GM21619 (cell line): ENCODE measurements around the gene ACO1.

Experiments
- ATAC-seq: cut with Tn5 transposase; IDR thresholded peaks from one replicate; pipeline ENCODE4 v1.9.1; 2021; ENCODE audit not compliant: unreplicated experiment

Gene ACO1

DNA sequence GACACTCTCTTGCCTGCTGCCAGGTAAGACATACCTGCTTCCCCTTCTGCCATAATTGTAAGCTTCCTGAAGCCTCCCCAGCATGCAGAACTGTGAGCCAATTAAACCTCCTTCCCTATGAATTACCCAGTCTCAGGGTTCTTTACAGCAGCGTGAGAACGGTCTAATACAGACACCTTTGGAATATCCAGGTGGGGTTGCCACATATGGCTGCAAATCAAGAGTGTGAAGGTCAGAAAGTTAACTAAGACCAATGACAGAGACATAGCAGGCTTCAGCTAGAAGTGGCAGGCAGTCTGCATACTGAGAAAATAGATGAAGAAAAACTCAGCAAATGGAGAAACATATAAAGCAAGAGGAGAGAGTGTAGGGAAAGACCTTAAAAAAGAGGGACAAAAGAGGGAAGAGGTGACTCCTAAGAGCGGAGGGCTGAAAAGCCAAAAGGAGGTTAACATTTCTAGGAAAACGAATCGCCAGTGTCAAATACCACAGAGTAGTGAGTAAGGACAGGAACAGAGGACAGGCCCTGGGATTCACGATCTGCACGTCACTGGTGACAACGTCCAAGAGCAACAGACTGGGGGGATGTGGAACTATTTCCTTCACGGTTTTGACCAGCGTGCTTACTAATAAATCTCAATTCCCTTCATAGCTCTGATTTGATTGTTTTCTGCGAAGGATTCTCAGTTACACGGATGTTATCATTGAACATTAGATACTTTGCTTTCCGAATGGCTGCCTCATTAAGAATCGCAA is 1.7 kb upstream of the ACO1 start:
- ATAC-seq: no peak

DNA sequence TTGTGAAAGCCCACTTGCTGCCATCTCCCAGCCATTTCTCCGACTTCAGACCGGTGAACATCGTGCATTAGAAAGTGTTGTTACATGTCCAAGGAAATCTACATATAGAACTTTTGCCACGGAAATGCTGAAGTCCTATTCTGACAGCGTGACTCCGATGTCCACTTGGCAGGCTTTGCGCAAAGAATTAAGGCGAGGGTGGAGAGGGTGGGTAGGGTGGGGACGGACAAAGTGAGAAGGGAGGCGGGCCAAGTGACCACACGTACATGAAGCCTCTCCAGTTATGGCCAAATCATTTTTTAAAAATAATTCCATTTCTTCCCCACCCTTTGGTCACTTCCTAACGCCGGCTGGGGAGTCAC is 460 bp upstream of the ACO1 start:
- ATAC-seq: no peak

DNA sequence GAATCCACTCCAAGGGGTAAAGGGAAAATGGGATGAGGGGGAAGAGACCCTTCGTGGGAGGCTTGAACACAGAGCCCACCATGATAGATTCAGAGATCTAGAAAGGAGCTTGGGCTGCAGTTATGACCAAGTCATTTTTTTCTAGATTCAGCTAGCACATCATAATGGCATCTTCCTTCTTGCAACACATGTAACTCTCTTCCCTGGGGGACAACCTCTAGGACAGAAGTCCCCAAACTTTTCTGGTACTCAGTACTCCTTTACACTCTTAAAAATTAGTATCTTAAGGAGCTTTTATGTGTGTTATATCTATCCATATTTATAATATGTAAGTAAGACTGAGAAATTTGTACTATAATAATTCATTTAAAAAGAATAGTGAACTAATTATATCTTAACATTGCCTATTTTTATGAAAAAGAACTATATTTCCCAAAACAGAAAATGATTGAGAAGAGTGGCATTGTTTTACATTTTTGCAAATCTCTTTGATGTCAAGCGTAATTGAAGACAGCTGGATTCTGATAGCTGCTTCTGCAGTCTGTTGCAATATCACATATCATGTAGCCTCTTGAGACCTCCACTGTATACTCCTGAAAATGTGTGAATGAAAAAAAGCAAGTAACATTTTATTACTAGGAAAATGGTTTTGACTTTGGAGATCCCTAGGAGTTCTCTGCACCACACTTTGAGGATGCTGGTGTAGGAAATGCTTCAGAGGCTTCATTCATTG is 875 bp downstream of the ACO1 start:
- no peak for ATAC-seq

GRCh38 chr9:32385885-32386283 is 1.4 kb downstream of the ACO1 start:
- ATAC-seq: no peak

DNA sequence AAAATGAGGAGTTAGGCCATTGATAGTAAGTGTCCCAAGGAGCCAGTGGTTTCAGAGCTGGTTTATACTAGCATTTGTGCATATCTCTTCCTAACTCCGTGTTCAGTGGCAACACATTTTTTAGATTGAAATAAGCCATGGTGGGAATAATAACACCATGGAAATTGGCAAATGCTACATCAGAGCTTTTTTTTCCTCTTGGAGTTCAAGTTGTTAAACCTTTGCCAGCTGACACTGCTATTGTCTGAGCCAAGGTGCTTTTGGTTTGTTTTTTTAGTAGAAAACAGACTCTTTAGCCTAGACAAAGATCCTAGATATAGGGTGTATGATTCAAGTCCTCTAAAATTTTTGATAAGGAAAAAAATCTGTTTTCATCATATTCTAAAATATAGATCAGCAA is 2.8 kb downstream of the ACO1 start:
- no peak for ATAC-seq

- no peak for ATAC-seq
Observed at GRCh38 chr9:32389365-32389764, 4.9 kb downstream of the ACO1 start.

DNA sequence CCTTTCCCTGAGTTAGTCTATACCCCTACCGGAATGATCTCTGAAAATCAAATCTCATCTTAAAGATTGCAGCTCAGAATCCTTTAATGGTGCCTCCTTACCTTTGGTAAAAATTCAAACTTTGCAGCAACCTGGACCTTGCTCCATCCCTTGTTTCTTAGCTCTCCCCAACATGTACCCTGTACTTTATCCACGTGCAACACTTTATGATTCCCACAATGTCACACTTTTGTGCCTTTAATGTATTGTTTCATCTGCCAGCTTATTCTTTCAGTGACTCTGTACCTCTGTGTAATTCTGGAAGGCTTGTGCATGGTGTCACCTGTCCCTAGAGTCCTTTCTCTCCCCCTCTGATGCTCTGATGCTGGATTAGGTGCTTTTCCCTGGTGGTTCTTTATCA is 9.5 kb downstream of the ACO1 start:
- ATAC-seq: no peak

GRCh38 chr9:32394381-32395049 is 10.1 kb downstream of the ACO1 start:
- no peak for ATAC-seq

GRCh38 chr9:32395510-32396216 is 11.2 kb downstream of the ACO1 start:
- no peak for ATAC-seq

DNA sequence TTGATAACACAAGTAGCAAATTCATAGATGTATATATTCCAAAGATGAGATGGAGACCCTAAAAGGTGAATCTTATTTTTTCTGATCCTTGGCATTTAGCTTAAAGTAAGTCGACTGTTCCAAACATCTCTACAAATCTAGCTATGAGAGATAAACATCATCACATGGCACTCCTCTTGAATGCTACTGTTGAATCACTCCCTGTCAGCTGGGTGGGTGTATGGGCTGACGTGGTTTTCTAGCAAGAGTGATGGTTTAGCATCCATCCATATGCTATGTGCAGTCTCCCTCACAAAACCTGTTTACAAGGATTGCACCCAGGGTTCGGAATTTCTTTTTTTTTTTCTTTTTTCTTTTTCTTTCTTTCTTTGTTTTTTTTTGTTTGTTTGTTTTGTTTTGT is 13.8 kb downstream of the ACO1 start:
- no peak for ATAC-seq

- no peak for ATAC-seq
Observed at GRCh38 chr9:32399110-32399815, 14.8 kb downstream of the ACO1 start.

- no peak for ATAC-seq
Observed at GRCh38 chr9:32401488-32401887, 17.0 kb downstream of the ACO1 start.

DNA sequence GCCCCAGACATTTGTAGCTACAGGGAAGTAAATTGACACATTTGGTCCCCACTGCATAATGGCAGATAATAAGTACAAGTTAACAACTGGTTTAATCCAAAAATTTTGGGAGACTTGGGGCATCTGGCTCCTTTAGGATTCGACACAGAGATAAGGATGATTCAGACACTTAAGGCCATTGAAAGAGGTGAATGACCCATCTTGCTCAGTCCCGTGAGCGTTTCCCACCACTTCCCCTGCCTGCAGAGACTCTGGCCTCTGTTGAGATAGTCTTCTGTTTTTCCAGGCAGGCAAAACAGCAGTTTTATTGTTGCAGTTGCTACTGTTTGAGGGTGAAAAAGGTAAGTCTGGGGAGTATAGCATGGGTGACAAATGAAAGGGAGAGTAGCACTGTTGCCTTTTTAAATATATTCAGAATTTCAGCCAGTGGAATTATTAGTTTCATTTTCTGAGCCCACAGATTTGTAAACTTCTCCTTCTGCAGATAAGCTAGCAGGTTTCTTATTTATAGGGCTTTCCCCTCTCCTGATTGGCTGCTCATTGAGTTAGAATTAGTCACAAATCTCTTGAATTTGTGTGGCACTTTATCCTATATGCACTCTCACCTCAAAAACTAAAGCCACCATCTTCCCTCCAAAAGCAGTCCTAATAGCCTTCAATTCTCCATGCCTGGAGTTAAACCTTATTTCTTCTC is 19.3 kb downstream of the ACO1 start:
- no peak for ATAC-seq

- ATAC-seq: no peak
Observed at GRCh38 chr9:32404402-32404801, 20.0 kb downstream of the ACO1 start.

DNA sequence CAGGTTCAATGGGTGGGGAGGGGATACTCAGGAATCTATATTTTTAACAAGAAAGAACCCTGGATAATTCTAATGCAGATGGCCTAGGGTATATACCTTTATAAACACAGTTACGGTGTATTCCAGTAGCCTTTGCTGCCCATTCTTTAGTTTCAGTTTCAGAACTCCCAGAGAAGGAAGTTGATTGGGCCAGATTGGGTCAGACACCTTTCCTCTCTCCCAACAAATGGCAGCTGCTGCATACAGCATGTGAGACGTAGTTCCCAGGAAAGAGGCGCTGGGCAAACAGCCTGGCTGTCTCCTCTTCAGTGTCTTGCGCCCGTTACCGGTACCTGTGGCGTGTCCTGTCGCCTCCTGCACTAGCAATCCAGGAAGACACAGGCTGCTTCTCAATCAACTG is 20.4 kb downstream of the ACO1 start:
- no peak for ATAC-seq

DNA sequence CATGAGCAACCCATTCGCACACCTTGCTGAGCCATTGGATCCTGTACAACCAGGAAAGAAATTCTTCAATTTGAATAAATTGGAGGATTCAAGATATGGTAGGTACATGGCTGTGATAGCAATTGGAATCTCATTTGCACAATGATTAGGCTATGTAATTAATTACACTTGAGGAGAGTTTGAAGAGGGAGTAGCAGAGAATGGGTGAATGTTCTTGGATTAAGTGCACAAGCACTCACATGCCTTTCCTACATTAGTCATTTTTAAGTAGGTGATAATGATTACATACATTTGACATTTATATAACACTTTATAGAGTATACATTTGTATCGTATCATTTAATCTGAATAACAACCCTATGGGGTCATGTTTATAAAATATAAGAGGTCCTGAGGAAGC is 21.1 kb downstream of the ACO1 start:
- no peak for ATAC-seq

- no peak for ATAC-seq
Observed at GRCh38 chr9:32406046-32406445, 21.6 kb downstream of the ACO1 start.

- ATAC-seq: no peak
Observed at GRCh38 chr9:32411753-32412152, 27.3 kb downstream of the ACO1 start.

DNA sequence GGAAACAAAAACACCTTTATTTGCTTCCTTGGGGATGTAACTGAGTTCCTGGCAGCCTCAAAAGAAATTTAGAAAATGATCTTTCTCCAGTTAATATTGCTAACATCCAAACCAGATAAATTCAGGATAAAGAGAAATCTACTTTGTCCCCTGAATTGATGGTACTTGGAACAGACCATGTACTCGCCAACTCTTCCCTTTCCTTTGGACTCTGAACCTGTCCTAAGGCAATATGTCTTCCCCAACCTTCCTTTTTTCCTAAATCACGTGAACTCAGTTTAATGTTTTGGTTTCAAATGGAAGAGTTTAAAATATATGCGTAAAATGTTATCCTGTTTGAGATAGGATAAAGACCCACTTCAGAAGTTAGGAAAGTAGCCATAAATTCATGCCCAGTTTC is 28.0 kb downstream of the ACO1 start:
- ATAC-seq: no peak

DNA sequence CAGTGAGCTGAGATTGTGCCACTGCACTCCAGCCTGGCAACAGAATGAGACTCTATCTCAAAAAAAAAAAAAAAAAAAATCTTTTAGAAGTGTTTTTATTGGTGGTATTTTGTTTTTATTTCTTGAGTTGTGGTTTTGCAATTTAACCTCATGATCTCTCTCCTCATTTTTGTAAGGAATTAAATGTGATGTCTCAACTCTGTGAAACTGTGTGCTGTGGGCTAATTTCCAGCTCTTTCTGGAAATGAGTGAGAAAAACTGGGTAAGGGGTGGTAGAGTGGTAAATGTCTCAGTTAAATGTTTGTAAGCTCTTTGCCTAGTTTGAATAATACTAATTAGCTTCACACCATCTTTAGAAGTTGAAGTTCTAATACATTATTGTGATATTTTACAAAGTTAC is 29.0 kb downstream of the ACO1 start:
- no peak for ATAC-seq
